ENCODE data around the gene SMIM9. TPM values are rescaled to one million over a fixed set of nuclear protein-coding genes. Genes with fewer than 3 reads are reported as not detected.

The SMIM9 gene
- total and polyA plus RNA-seq, 9 of the 15 experiments (the other 6 are each of a cell fraction or from before 2014, with no cell fraction given), result 0.08 TPM; not detected in 8

GRCh38 chrX:154850957-154851611 lies 16.6 kb upstream of the SMIM9 start:
- in situ Hi-C loops (cut with MboI), result no loop called here
- TF ChIP-seq ATF1 (CRISPR knock-in tag; IDR thresholded peaks at IDR 0.05), result no peak
- no peak for TF ChIP-seq ATF1 (tag; IDR thresholded peaks at IDR 0.05)
- TF ChIP-seq ARID3B (CRISPR knock-in tag; IDR thresholded peaks at IDR 0.05; ENCODE audit: borderline replicate concordance), result no peak
- TF ChIP-seq SMAD2 (IDR thresholded peaks at IDR 0.05; ENCODE audit: low read depth, low read length), result no peak
- no peak for TF ChIP-seq ZHX1 (conservative IDR thresholded peaks at IDR 0.05; ENCODE audit: low read length)

More at GRCh38 chrX:154850957-154851611, 16.6 kb upstream of the SMIM9 start:
- 20% methylated on average over 1 of the region's 1 CpG for WGBS (ENCODE audit: insufficient coverage, low coverage, missing lambda C conversion rate)
- H4K20me1 ChIP-seq (replicated peaks; ENCODE audit: control insufficient read depth, insufficient read depth, low read length), result no peaks in the 10 kb centered on the region
- ATAC-seq, result no peak
- CTCF ChIA-PET (ENCODE audit: low intra/inter-chr PET ratio), result no interaction called here
- H3K79me2 ChIP-seq (ENCODE audit: control insufficient read depth, insufficient read depth, low read length), result no peaks in the 10 kb centered on the region
- no peaks in the 10 kb centered on the region for H3K36me3 ChIP-seq (ENCODE audit: control insufficient read depth, insufficient read depth, low read length)
- no peak for FAIRE-seq
- H3K9me1 ChIP-seq (ENCODE audit: control insufficient read depth, insufficient read depth, low read length), result no peaks in the 10 kb centered on the region
- H3K27ac ChIP-seq (ENCODE audit: extremely low read depth, low read depth, low read length), result no peak overlapping the region
- no peak overlapping the region for H2AFZ ChIP-seq (ENCODE audit: low read depth, low read length)
- no peaks in the 10 kb centered on the region for H3K9me3 ChIP-seq (replicated peaks; ENCODE audit: control insufficient read depth, insufficient read depth, low read depth, low read length)
- intact Hi-C loops (cut with micrococcal nuclease), result no loop called here
- no peak for DNase-seq (ENCODE audit: extremely low read depth in 1 of 4, low spot score in 3 of 4)
- H3K4me2 ChIP-seq (ENCODE audit: insufficient read depth, low read length), result no peak overlapping the region
- POLR2A ChIA-PET, result no interaction called here
- no TSS peak for BruUV-seq (replicated peaks)
- no peak overlapping the region for H3K9ac ChIP-seq (ENCODE audit: insufficient read depth in 1 of 2, low read depth in 2 of 2, low read length in 2 of 2)
- no peak overlapping the region for H3K4me3 ChIP-seq
- H3K4me1 ChIP-seq (replicated peaks in 1 of 2; ENCODE audit: control insufficient read depth in 2 of 2, insufficient read depth in 2 of 2, low read length in 2 of 2), result no peaks in the 10 kb centered on the region; a peak in 1 of 5 replicates
- no peaks in the 10 kb centered on the region for H3K27me3 ChIP-seq (ENCODE audit: control insufficient read depth in 2 of 2, insufficient read depth in 2 of 2, low read length in 2 of 2)

Data from K562 (cell line).